ENCODE results near the gene MFAP4. TPM values are rescaled to one million over a fixed set of nuclear protein-coding genes. Genes with fewer than 3 reads are reported as not detected.

Gene MFAP4
- total and polyA plus RNA-seq, 9 of the 15 experiments (the other 6 are each of a cell fraction or from before 2014, with no cell fraction given): 0.07 to 0.24 TPM; not detected in 7

- Histone ChIP-seq H3K4me3 (no peak overlapping the region), H3K27ac (ENCODE audit: extremely low read depth, low read depth, low read length) (no peak overlapping the region), H2AFZ (ENCODE audit: low read depth, low read length) (no peak overlapping the region), H3K9ac (ENCODE audit: insufficient read depth in 1 of 2, low read depth in 2 of 2, low read length in 2 of 2) (no peak overlapping the region), H4K20me1 (replicated peaks; ENCODE audit: control insufficient read depth, insufficient read depth, low read length) (no peaks in the 10 kb centered on the region), H3K4me1 (replicated peaks in 1 of 2; ENCODE audit: control insufficient read depth in 2 of 2, insufficient read depth in 2 of 2, low read length in 2 of 2) (peaks cover 3 to 27% of the 10 kb centered on the region in 2 experiments; a peak in 4 of 5 replicates), H3K27me3 (ENCODE audit: control insufficient read depth in 2 of 2, insufficient read depth in 2 of 2, low read length in 2 of 2) (no peaks in the 10 kb centered on the region), H3K9me3 (replicated peaks; ENCODE audit: control insufficient read depth, insufficient read depth, low read depth, low read length) (no peaks in the 10 kb centered on the region), H3K36me3 (ENCODE audit: control insufficient read depth, insufficient read depth, low read length) (peaks cover 9% of the 10 kb centered on the region; the same call in 2 of the 3 replicates), H3K4me2 (ENCODE audit: insufficient read depth, low read length) (no peak overlapping the region), H3K79me2 (ENCODE audit: control insufficient read depth, insufficient read depth, low read length) (no peaks in the 10 kb centered on the region), H3K9me1 (ENCODE audit: control insufficient read depth, insufficient read depth, low read length) (no peaks in the 10 kb centered on the region)
- WGBS (ENCODE audit: insufficient coverage, low coverage, missing lambda C conversion rate): 64% methylated on average over 9 of the region's 9 CpGs
- intact Hi-C loops (cut with micrococcal nuclease): no loop called here
- ATAC-seq: no peak
- BruUV-seq (replicated peaks): no TSS peak
- no peak for FAIRE-seq
- in situ Hi-C loops (cut with MboI): no loop called here
- DNase-seq (ENCODE audit: extremely low read depth in 1 of 4, low spot score in 3 of 4): no peak
- no peak for TF ChIP-seq TEAD2 (tag; IDR thresholded peaks at IDR 0.05)
- no peak for TF ChIP-seq ZNF384 (IDR thresholded peaks at IDR 0.05; ENCODE audit: low read depth, low read length)
- no peak for TF ChIP-seq ERF (CRISPR knock-in tag; IDR thresholded peaks at IDR 0.05)
- ChIA-PET POLR2A (interaction anchor here (1.9 kb wide), 1 partner anchor 8 kb away, joined by 9 read pairs; the partner anchor contains the start of gene MAPK7), CTCF (ENCODE audit: low intra/inter-chr PET ratio) (no interaction called here)
Measured at GRCh38 chr17:19385521-19385983, 1.4 kb downstream of the MFAP4 start.

DNA sequence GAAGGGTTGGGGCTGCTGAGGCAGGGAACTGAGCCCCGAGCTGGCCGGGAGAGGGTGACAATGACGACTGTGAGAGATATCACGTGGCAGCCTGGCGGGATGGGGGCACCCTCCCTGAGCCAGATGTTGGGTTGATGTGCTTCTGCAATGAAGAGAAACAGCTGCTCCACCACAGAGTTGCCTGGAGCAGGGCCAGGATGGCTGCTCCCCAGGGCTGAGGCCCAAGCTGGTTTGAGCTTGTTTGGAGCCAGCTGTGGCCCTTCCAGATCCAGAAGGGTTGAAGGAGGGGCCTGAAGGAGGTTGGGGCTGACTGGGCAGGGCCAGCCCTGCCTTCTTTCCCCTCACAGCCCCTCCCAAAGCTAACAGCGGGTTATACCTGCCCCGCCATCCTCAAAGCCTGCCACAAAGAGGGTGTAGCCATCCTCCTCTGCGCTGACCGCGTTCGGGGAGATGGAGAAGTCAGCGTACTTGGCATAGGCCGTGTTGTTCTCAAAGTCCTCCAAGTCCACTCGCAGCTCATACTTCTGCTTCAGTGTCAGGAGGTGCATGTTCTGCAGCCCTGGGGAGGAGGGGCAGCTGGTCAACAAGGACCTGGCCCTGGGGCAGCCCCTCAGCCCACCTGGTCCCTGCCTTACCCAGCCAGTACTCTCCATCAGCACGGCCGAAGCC lies 2.1 kb downstream of the MFAP4 start:
- WGBS (ENCODE audit: insufficient coverage, low coverage, missing lambda C conversion rate): 43% methylated on average over 7 of the region's 16 CpGs
- peak; percentile 80 for ATAC-seq
- Histone ChIP-seq H3K9ac (ENCODE audit: insufficient read depth in 1 of 2, low read depth in 2 of 2, low read length in 2 of 2) (0 out of 4 replicates have a peak overlapping the region, but pooled peaks of 1 of the 2 experiments have one; percentile 28), H3K9me1 (ENCODE audit: control insufficient read depth, insufficient read depth, low read length) (no peaks in the 10 kb centered on the region), H3K27me3 (ENCODE audit: control insufficient read depth in 2 of 2, insufficient read depth in 2 of 2, low read length in 2 of 2) (no peaks in the 10 kb centered on the region), H3K27ac (ENCODE audit: extremely low read depth, low read depth, low read length) (no peak overlapping the region; the same call in 2 of the 3 replicates), H3K4me3 (no peak overlapping the region), H3K36me3 (ENCODE audit: control insufficient read depth, insufficient read depth, low read length) (peaks cover 16% of the 10 kb centered on the region; the same call in 2 of the 3 replicates), H2AFZ (ENCODE audit: low read depth, low read length) (no peak overlapping the region), H3K4me1 (replicated peaks in 1 of 2; ENCODE audit: control insufficient read depth in 2 of 2, insufficient read depth in 2 of 2, low read length in 2 of 2) (peaks cover 3 to 27% of the 10 kb centered on the region in 2 experiments; a peak in 4 of 5 replicates), H4K20me1 (replicated peaks; ENCODE audit: control insufficient read depth, insufficient read depth, low read length) (no peaks in the 10 kb centered on the region), H3K9me3 (replicated peaks; ENCODE audit: control insufficient read depth, insufficient read depth, low read depth, low read length) (no peaks in the 10 kb centered on the region), H3K4me2 (ENCODE audit: insufficient read depth, low read length) (no peak overlapping the region), H3K79me2 (ENCODE audit: control insufficient read depth, insufficient read depth, low read length) (no peaks in the 10 kb centered on the region)
- DNase-seq (ENCODE audit: extremely low read depth in 1 of 4, low spot score in 3 of 4): peak; percentile 14 to 51 (median 34)
- FAIRE-seq: no peak
- in situ Hi-C loops (cut with MboI): no loop called here
- ChIA-PET POLR2A (no interaction called here), CTCF (ENCODE audit: low intra/inter-chr PET ratio) (no interaction called here)
- intact Hi-C loops (cut with micrococcal nuclease): no loop called here
- no TSS peak for BruUV-seq (replicated peaks)
- no peak for TF ChIP-seq BDP1 (IDR thresholded peaks at IDR 0.05; ENCODE audit: insufficient read depth, insufficient read length)
- TF ChIP-seq CHAMP1 (IDR thresholded peaks at IDR 0.05): no peak
- no peak for TF ChIP-seq IRF1 (CRISPR knock-in tag; IDR thresholded peaks at IDR 0.05; ENCODE audit: borderline replicate concordance)
- TF ChIP-seq ETV5 (CRISPR knock-in tag; IDR thresholded peaks at IDR 0.05; ENCODE audit: low read depth): no peak
- no peak for TF ChIP-seq JUND (IDR thresholded peaks at IDR 0.05; ENCODE audit: borderline replicate concordance, low read depth, low read length)
- no peak for TF ChIP-seq JUND (tag; IDR thresholded peaks at IDR 0.05; ENCODE audit: borderline replicate concordance, low read depth, low read length)
